ENCODE measurements around the gene LRP2. TPM values are rescaled to one million over a fixed set of nuclear protein-coding genes. Genes with fewer than 3 reads are reported as not detected.

Gene LRP2
- total RNA-seq, 4 donors from 2014 or later: not detected

- Histone ChIP-seq H3K27me3 (no peaks in the 10 kb centered on the region), H3K36me3 (no peaks in the 10 kb centered on the region), H3K4me3 (no peak overlapping the region), H3K9me3 (no peaks in the 10 kb centered on the region), H3K4me1 (no peaks in the 10 kb centered on the region), H3K27ac (no peak overlapping the region)
- TF ChIP-seq POLR2A (IDR thresholded peaks at IDR 0.05) (no peak), CTCF (IDR thresholded peaks at IDR 0.05 in 4 of 5, conservative IDR thresholded peaks at IDR 0.05 in 1 of 5) (no peak)
- DNase-seq: no peak
- no peak for ATAC-seq
- intact Hi-C loops (cut with DNase I; ENCODE audit: low total_unique reads): no loop called here
- in situ Hi-C loops (cut with MboI; ENCODE audit: low sequenced_read_pairs in 4 of 4): no loop called here
Observed at GRCh38 chr2:169225906-169226305, 136.4 kb downstream of the LRP2 start.

GRCh38 chr2:169225233-169225750 lies 137.0 kb downstream of the LRP2 start:
- intact Hi-C loops (cut with DNase I; ENCODE audit: low total_unique reads): no loop called here
- Histone ChIP-seq H3K4me1 (no peaks in the 10 kb centered on the region), H3K27ac (no peak overlapping the region), H3K27me3 (no peaks in the 10 kb centered on the region), H3K9me3 (no peaks in the 10 kb centered on the region), H3K36me3 (no peaks in the 10 kb centered on the region), H3K4me3 (no peak overlapping the region)
- TF ChIP-seq CTCF (IDR thresholded peaks at IDR 0.05 in 4 of 5, conservative IDR thresholded peaks at IDR 0.05 in 1 of 5): no peak
- TF ChIP-seq POLR2A (IDR thresholded peaks at IDR 0.05): no peak
- DNase-seq (no peak), ATAC-seq (no peak)
- in situ Hi-C loops (cut with MboI; ENCODE audit: low sequenced_read_pairs in 4 of 4): no loop called here

GRCh38 chr2:169222665-169223064 lies 139.7 kb downstream of the LRP2 start:
- in situ Hi-C loops (cut with MboI; ENCODE audit: low sequenced_read_pairs in 4 of 4) (no loop called here), intact Hi-C loops (cut with DNase I; ENCODE audit: low total_unique reads) (no loop called here)
- DNase-seq: no peak
- H3K4me1 ChIP-seq: no peaks in the 10 kb centered on the region
- no peak for TF ChIP-seq CTCF (IDR thresholded peaks at IDR 0.05 in 4 of 5, conservative IDR thresholded peaks at IDR 0.05 in 1 of 5)
- TF ChIP-seq POLR2A (IDR thresholded peaks at IDR 0.05): no peak
- no peaks in the 10 kb centered on the region for H3K36me3 ChIP-seq
- H3K27ac ChIP-seq: no peak overlapping the region
- no peaks in the 10 kb centered on the region for H3K9me3 ChIP-seq
- no peak for ATAC-seq
- H3K27me3 ChIP-seq: no peaks in the 10 kb centered on the region
- no peak overlapping the region for H3K4me3 ChIP-seq

- Histone ChIP-seq H3K9me3 (no peaks in the 10 kb centered on the region), H3K27me3 (no peaks in the 10 kb centered on the region), H3K36me3 (no peaks in the 10 kb centered on the region), H3K4me3 (no peak overlapping the region), H3K4me1 (no peaks in the 10 kb centered on the region), H3K27ac (no peak overlapping the region)
- in situ Hi-C loops (cut with MboI; ENCODE audit: low sequenced_read_pairs in 4 of 4) (no loop called here), intact Hi-C loops (cut with DNase I; ENCODE audit: low total_unique reads) (no loop called here)
- no peak for DNase-seq
- no peak for TF ChIP-seq CTCF (IDR thresholded peaks at IDR 0.05 in 4 of 5, conservative IDR thresholded peaks at IDR 0.05 in 1 of 5)
- no peak for TF ChIP-seq POLR2A (IDR thresholded peaks at IDR 0.05)
- no peak for ATAC-seq
Observed at GRCh38 chr2:169221745-169222369, 140.5 kb downstream of the LRP2 start.

- no peaks in the 10 kb centered on the region for H3K27me3 ChIP-seq
- in situ Hi-C loops (cut with MboI; ENCODE audit: low sequenced_read_pairs in 4 of 4) (no loop called here), intact Hi-C loops (cut with DNase I; ENCODE audit: low total_unique reads) (no loop called here)
- ATAC-seq (no peak), DNase-seq (no peak)
- H3K9me3 ChIP-seq: no peaks in the 10 kb centered on the region
- H3K27ac ChIP-seq: no peak overlapping the region
- H3K4me3 ChIP-seq: no peak overlapping the region
- H3K4me1 ChIP-seq: no peaks in the 10 kb centered on the region
- TF ChIP-seq CTCF (IDR thresholded peaks at IDR 0.05 in 4 of 5, conservative IDR thresholded peaks at IDR 0.05 in 1 of 5): no peak
- no peak for TF ChIP-seq POLR2A (IDR thresholded peaks at IDR 0.05)
- no peaks in the 10 kb centered on the region for H3K36me3 ChIP-seq
Observed at GRCh38 chr2:169210917-169211316, 151.4 kb downstream of the LRP2 start.
